Fibroblast of the aortic adventitia (primary cell): ENCODE data around the gene ADAMTS15. TPM values are rescaled to one million over a fixed set of nuclear protein-coding genes. Genes with fewer than 3 reads are reported as not detected.

Experiments used
- DNase-seq: peaks from one replicate; pipeline ENCODE4 v3.0.0-alpha.2; 2010; ENCODE audit warnings: low read depth
- H3K4me3 ChIP-seq: 2 replicates; pipeline ENCODE4 v1.5.1; 2011; ENCODE audit warnings: low read depth, mild to moderate bottlenecking, control low read depth, low read length, moderate library complexity
- CTCF ChIP-seq: IDR thresholded peaks from 2 replicates; pipeline ENCODE4 v1.5.1; 2011; ENCODE audit warnings: mild to moderate bottlenecking, low read length, control low read depth, inconsistent platforms; ENCODE audit not compliant: insufficient read depth
- total RNA-seq: library from RNA; depleted of rRNA; stranded (reverse); fragments of >200 nt; gene quantifications from 2 replicates; pipeline ENCODE4 v1.2.3, GENCODE V29; 2012; ENCODE audit warnings: low replicate concordance

ADAMTS15 gene
- total RNA-seq, 1 donor, result 30.8 TPM

DNA sequence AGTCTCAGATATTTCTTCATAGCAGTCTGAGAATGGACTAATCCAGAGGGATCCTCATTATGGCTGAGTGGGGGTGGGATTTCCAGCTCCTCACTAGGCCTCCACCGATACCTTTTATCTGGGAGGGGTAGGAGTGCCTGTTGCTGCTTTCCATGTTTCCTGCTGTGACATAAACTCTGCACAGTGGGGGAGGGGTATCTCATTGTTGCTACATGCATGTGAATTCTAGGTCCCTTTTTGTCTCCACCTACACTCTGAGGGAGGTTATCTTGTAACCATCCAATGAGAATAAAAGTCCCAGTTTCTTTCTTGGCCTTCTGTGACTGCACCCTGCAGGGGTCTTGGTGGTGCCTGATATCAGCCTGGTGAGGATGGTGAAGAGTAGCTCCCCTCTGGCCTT lies 60.5 kb downstream of the ADAMTS15 start:
- no peak for TF ChIP-seq CTCF
- H3K4me3 ChIP-seq, result no peak overlapping the region
- DNase-seq, result no peak

- no peak overlapping the region for H3K4me3 ChIP-seq
- TF ChIP-seq CTCF, result no peak
- DNase-seq, result no peak
Observed at GRCh38 chr11:130509942-130510341, 61.5 kb downstream of the ADAMTS15 start.

GRCh38 chr11:130510407-130511006 lies 62.1 kb downstream of the ADAMTS15 start:
- DNase-seq, result peak; percentile 90
- TF ChIP-seq CTCF, result no peak

DNA sequence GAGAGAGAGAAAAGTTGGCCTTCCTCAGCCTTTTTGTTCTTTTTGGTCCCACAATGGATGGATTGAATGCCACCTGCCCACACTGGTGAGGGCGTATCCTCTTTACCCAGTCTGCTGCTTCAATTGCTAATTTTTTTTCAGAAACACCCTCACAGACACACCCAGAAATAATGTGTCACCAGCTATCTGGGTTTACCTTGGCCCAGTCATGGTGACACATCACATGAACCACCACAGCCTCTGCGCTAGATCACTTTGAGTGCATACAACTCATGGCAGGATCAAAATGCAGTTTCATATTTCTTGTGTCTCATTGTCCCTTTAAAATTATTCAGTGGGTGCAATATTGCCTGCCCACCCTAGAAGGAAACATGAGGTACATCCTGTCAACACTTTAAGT lies 63.3 kb downstream of the ADAMTS15 start:
- no peak for TF ChIP-seq CTCF
- DNase-seq, result no peak
- H3K4me3 ChIP-seq, result no peak overlapping the region

More at GRCh38 chr11:130510407-130511006, 62.1 kb downstream of the ADAMTS15 start:
- H3K4me3 ChIP-seq, result no peak overlapping the region

DNA sequence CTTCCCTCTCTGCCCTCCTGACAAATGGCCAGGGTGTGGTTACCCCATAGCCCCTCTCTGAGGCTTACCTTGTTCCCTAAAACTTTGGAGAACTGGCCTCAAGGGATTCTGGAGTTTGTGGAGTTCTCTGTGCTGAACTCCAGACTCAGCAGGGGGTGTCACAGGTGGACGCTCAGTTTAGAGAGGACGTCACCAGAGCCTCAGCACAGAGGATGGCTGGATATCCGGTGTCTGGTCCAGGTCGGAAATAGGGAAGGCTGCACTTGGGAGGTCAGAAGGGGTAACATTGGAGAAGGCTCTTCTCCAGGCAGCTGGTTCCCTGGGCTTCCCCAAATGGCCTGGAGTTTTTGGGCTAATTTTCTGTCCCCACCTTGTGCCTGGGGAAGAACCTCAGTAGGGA lies 64.2 kb downstream of the ADAMTS15 start:
- TF ChIP-seq CTCF, result no peak
- H3K4me3 ChIP-seq, result no peak overlapping the region
- DNase-seq, result no peak

- TF ChIP-seq CTCF, result no peak
- DNase-seq, result peak; percentile 86
- no peak overlapping the region for H3K4me3 ChIP-seq
Observed at GRCh38 chr11:130513132-130513531, 64.7 kb downstream of the ADAMTS15 start.

- DNase-seq, result peak; percentile 74
- H3K4me3 ChIP-seq, result no peak overlapping the region
- no peak for TF ChIP-seq CTCF
Observed at GRCh38 chr11:130514316-130514715, 65.9 kb downstream of the ADAMTS15 start.
